IPS DF 6.9 (cell line): ENCODE data around the gene HDAC8.
"Not testable (repeated sequence)": the region's sequence is repeated elsewhere in the genome, so short reads cannot be mapped to it uniquely, and the experiment has no call there.

Experiments
- DNase-seq: peaks from one replicate; pipeline ENCODE4 v3.0.0-alpha.2; 2013; ENCODE audit warnings: low read depth, low spot score
- H3K27ac ChIP-seq: one replicate; pipeline ENCODE4 v1.5.1; 2013; ENCODE audit warnings: low read length, control low read depth
- H3K27me3 ChIP-seq: 2 replicates; pipeline ENCODE4 v1.6.1; 2013; ENCODE audit warnings: mild to moderate bottlenecking, low read length; ENCODE audit not compliant: control insufficient read depth, insufficient read depth
- H3K36me3 ChIP-seq: 2 replicates; pipeline ENCODE4 v1.6.1; 2013; ENCODE audit warnings: low read length; ENCODE audit not compliant: control insufficient read depth, insufficient read depth
- H3K4me1 ChIP-seq: 2 replicates; pipeline ENCODE4 v1.6.1; 2013; ENCODE audit warnings: low read length; ENCODE audit not compliant: control insufficient read depth, insufficient read depth
- H3K4me3 ChIP-seq: 2 replicates; pipeline ENCODE4 v1.5.1; 2013; ENCODE audit warnings: mild to moderate bottlenecking, low read length
- H3K9me3 ChIP-seq: 2 replicates; pipeline ENCODE4 v1.6.1; 2013; ENCODE audit warnings: low read length, inconsistent platforms; ENCODE audit not compliant: control insufficient read depth, insufficient read depth
- WGBS: extraction: QIAGEN DNeasy Blood & Tissue Kit; methylation state at CpG from one replicate; pipeline ENCODE4 v1.1.7; 2013; ENCODE audit warnings: mixed read lengths, missing lambda C conversion rate; ENCODE audit not compliant: insufficient read length, insufficient coverage; 5-methylcytosine and 5-hydroxymethylcytosine counted together

HDAC8 gene

GRCh38 chrX:72572248-72573157, at the start of gene HDAC8:
TSS of gene HDAC8 (minus strand) at chrX:72572843. CDS start at chrX:72572761, 82 bp downstream.
- Histone ChIP-seq H3K4me1 (no peaks in the 10 kb centered on the region), H3K27ac (no peak within 1 kb of the TSS), H3K9me3 (no peaks in the 10 kb centered on the region), H3K27me3 (no peaks in the 10 kb centered on the region), H3K36me3 (no peaks in the 10 kb centered on the region; the same call in 1 of the 2 replicates), H3K4me3 (peak within 1 kb of the TSS; percentile 91; the same call in 1 of the 2 replicates)
- peak; percentile 41 for DNase-seq
- WGBS, result no CpG with 5 or more reads among the region's 36 CpGs

GRCh38 chrX:72621625-72622485, 49.2 kb upstream of the HDAC8 start:
- Histone ChIP-seq H3K27ac (no peak overlapping the region), H3K4me1 (no peaks in the 10 kb centered on the region), H3K27me3 (no peaks in the 10 kb centered on the region), H3K36me3 (no peaks in the 10 kb centered on the region), H3K4me3 (no peak overlapping the region), H3K9me3 (no peaks in the 10 kb centered on the region)
- WGBS, result no CpG with 5 or more reads among the region's 4 CpGs
- no peak for DNase-seq

- no peak overlapping the region for H3K4me3 ChIP-seq
- no peaks in the 10 kb centered on the region for H3K27me3 ChIP-seq
- WGBS, result no CpG with 5 or more reads among the region's 1 CpG
- no peaks in the 10 kb centered on the region for H3K4me1 ChIP-seq
- no peaks in the 10 kb centered on the region for H3K36me3 ChIP-seq
- DNase-seq, result no peak
- no peaks in the 10 kb centered on the region for H3K9me3 ChIP-seq
- no peak overlapping the region for H3K27ac ChIP-seq
Observed at GRCh38 chrX:72621163-72621562, 48.5 kb upstream of the HDAC8 start.

GRCh38 chrX:72620550-72621145, 48.0 kb upstream of the HDAC8 start:
- no peak overlapping the region for H3K27ac ChIP-seq
- no peaks in the 10 kb centered on the region for H3K4me1 ChIP-seq
- no peaks in the 10 kb centered on the region for H3K9me3 ChIP-seq
- DNase-seq, result no peak
- WGBS, result no CpG with 5 or more reads among the region's 9 CpGs
- no peak overlapping the region for H3K4me3 ChIP-seq
- no peaks in the 10 kb centered on the region for H3K36me3 ChIP-seq
- no peaks in the 10 kb centered on the region for H3K27me3 ChIP-seq

GRCh38 chrX:72609313-72609712, 36.7 kb upstream of the HDAC8 start:
- Histone ChIP-seq H3K36me3 (no peaks in the 10 kb centered on the region), H3K27ac (no peak overlapping the region), H3K27me3 (no peaks in the 10 kb centered on the region), H3K9me3 (no peaks in the 10 kb centered on the region), H3K4me3 (no peak overlapping the region), H3K4me1 (no peaks in the 10 kb centered on the region)
- WGBS, result no CpG with 5 or more reads among the region's 2 CpGs
- no peak for DNase-seq

GRCh38 chrX:72604705-72605104, 32.1 kb upstream of the HDAC8 start:
- WGBS, result no CpG with 5 or more reads among the region's 3 CpGs
- no peaks in the 10 kb centered on the region for H3K27me3 ChIP-seq
- no peaks in the 10 kb centered on the region for H3K4me1 ChIP-seq
- H3K36me3 ChIP-seq, result no peaks in the 10 kb centered on the region
- no peak overlapping the region for H3K4me3 ChIP-seq
- H3K9me3 ChIP-seq, result no peaks in the 10 kb centered on the region
- no peak for DNase-seq
- H3K27ac ChIP-seq, result no peak overlapping the region

- H3K9me3 ChIP-seq, result no peaks in the 10 kb centered on the region
- no CpG with 5 or more reads among the region's 2 CpGs for WGBS
- no peaks in the 10 kb centered on the region for H3K4me1 ChIP-seq
- H3K27ac ChIP-seq, result no peak overlapping the region
- no peaks in the 10 kb centered on the region for H3K27me3 ChIP-seq
- no peak for DNase-seq
- no peak overlapping the region for H3K4me3 ChIP-seq
- no peaks in the 10 kb centered on the region for H3K36me3 ChIP-seq
Observed at GRCh38 chrX:72604112-72604511, 31.5 kb upstream of the HDAC8 start.

GRCh38 chrX:72591038-72591437, 18.4 kb upstream of the HDAC8 start:
- H3K9me3 ChIP-seq, H3K4me1 ChIP-seq, H3K36me3 ChIP-seq, H3K27me3 ChIP-seq, H3K27ac ChIP-seq, H3K4me3 ChIP-seq, DNase-seq: not testable (repeated sequence)
- no CpG with 5 or more reads among the region's 4 CpGs for WGBS

GRCh38 chrX:72584163-72584562, 11.5 kb upstream of the HDAC8 start:
- no CpG with 5 or more reads among the region's 3 CpGs for WGBS
- no peaks in the 10 kb centered on the region for H3K4me1 ChIP-seq
- H3K4me3 ChIP-seq, result no peak overlapping the region
- H3K36me3 ChIP-seq, result no peaks in the 10 kb centered on the region
- no peak overlapping the region for H3K27ac ChIP-seq
- DNase-seq, result no peak
- H3K27me3 ChIP-seq, result no peaks in the 10 kb centered on the region
- H3K9me3 ChIP-seq, result no peaks in the 10 kb centered on the region

GRCh38 chrX:72576141-72576894, 3.7 kb upstream of the HDAC8 start:
- Histone ChIP-seq H3K4me3 (no peak overlapping the region), H3K27me3 (no peaks in the 10 kb centered on the region), H3K4me1 (no peaks in the 10 kb centered on the region), H3K9me3 (no peaks in the 10 kb centered on the region), H3K36me3 (no peaks in the 10 kb centered on the region), H3K27ac (no peak overlapping the region)
- no CpG with 5 or more reads among the region's 7 CpGs for WGBS
- DNase-seq, result no peak
